Measurements from ENCODE around the gene SLC38A1. TPM values are rescaled to one million over a fixed set of nuclear protein-coding genes. Genes with fewer than 3 reads are reported as not detected.

The SLC38A1 gene
- total RNA-seq, 2 experiments from 2014 or later: 142 TPM

DNA sequence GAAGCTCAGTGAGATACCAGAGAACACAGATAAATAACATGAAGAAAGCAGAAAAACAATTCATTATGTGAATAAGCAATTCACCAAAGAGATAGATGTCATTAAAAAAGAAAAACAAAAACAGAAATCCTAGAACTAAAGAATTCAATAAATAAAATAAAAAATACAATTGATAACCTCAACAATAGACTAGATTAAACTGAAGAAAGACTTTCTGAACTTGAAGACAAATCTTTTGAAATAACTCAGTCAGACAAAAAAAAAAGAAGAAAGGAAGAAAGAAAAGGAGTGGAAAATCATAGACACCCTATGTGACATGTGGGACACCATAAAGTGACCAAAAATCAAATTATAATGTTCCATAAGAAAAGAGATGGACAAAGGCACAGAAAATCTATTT, 14.0 kb upstream of the SLC38A1 start:
- H3K27me3 Mint-ChIP-seq: no peaks in the 10 kb centered on the region
- no peak for DNase-seq
- H3K9me3 Mint-ChIP-seq: peaks cover 54% of the 10 kb centered on the region
- intact Hi-C loops (cut with micrococcal nuclease): no loop called here
- POLR2A ChIA-PET: no interaction called here
- CTCF ChIA-PET: no interaction called here
- H3K27ac Mint-ChIP-seq: no peak overlapping the region
- H3K4me1 Mint-ChIP-seq (ENCODE audit: low read depth): no peaks in the 10 kb centered on the region
- peaks cover 40% of the 10 kb centered on the region for H3K36me3 Mint-ChIP-seq
- H3K4me3 Mint-ChIP-seq: no peak overlapping the region

DNA sequence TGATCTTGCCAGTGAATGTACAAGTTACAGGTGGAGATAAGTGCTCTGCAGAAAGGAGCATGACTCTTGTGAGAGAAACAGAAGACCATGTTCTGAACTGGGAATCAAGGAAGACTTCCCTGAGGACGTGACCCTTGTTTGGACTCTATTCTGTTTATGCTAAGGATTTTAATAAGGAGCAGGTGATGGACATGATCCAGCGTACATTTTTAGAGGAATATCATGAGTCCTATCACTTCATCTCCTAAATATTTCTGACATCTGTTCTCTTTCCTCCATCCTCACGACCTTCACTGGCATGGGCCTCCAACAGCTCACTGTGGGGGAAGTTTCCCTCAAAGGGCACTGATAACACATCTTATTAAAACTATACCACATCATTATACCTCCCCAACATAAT, 7.9 kb upstream of the SLC38A1 start:
- CTCF ChIA-PET: interaction anchor here (1.3 kb wide), 1 partner anchor 26 kb away, joined by 4 read pairs; no protein-coding TSS in a partner anchor
- DNase-seq: no peak

DNA sequence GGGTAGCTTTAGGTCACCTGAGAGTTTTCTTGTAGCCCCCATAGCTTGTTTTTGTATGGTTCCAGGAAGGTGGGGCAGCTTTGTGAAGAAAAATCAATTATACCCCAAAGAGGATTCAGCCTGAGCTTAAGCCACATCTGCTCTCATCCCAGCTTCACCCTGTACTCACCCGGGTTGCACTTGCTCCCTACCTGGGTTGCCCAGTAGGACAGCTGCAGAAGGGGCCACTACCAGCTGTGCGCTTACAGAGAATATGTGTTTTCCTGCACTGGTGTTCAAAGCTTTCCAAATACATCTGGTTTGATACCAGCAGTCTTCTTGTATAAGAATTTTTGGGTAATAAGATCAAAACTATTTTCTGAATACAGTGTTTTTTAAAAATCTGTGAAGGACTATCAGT, 3.0 kb upstream of the SLC38A1 start:
- ChIA-PET CTCF (interaction anchor here (0.6 to 1.7 kb wide), 3 partner anchors 40 to 147 kb away, joined by 3 to 8 read pairs (median 3); no protein-coding TSS in a partner anchor), POLR2A (interaction anchor here (0.7 to 4.4 kb wide), 3 partner anchors 54 to 146 kb away, joined by 3 to 37 read pairs (median 4); no protein-coding TSS in a partner anchor)
- peaks cover 19% of the 10 kb centered on the region for H3K4me1 Mint-ChIP-seq (ENCODE audit: low read depth)
- no peaks in the 10 kb centered on the region for H3K27me3 Mint-ChIP-seq
- intact Hi-C loops (cut with micrococcal nuclease): loop anchor here (5.0 kb wide), 1 partner anchor 390 kb away; no protein-coding TSS in a partner anchor
- peaks cover 13% of the 10 kb centered on the region for H3K36me3 Mint-ChIP-seq
- H3K27ac Mint-ChIP-seq: no peak overlapping the region
- no peaks in the 10 kb centered on the region for H3K9me3 Mint-ChIP-seq
- H3K4me3 Mint-ChIP-seq: no peak overlapping the region
- no peak for DNase-seq

More for the DNA sequence above, 7.9 kb upstream of the SLC38A1 start:
- Mint-ChIP-seq H3K4me1 (ENCODE audit: low read depth) (peaks cover 5% of the 10 kb centered on the region), H3K27ac (no peak overlapping the region), H3K27me3 (no peaks in the 10 kb centered on the region), H3K9me3 (peaks cover under 1% of the 10 kb centered on the region), H3K4me3 (no peak overlapping the region), H3K36me3 (peaks cover 13% of the 10 kb centered on the region)
- POLR2A ChIA-PET: interaction anchor here (1.1 kb wide), 1 partner anchor 11 kb away, joined by 4 read pairs; no protein-coding TSS in a partner anchor
- intact Hi-C loops (cut with micrococcal nuclease): no loop called here

DNA sequence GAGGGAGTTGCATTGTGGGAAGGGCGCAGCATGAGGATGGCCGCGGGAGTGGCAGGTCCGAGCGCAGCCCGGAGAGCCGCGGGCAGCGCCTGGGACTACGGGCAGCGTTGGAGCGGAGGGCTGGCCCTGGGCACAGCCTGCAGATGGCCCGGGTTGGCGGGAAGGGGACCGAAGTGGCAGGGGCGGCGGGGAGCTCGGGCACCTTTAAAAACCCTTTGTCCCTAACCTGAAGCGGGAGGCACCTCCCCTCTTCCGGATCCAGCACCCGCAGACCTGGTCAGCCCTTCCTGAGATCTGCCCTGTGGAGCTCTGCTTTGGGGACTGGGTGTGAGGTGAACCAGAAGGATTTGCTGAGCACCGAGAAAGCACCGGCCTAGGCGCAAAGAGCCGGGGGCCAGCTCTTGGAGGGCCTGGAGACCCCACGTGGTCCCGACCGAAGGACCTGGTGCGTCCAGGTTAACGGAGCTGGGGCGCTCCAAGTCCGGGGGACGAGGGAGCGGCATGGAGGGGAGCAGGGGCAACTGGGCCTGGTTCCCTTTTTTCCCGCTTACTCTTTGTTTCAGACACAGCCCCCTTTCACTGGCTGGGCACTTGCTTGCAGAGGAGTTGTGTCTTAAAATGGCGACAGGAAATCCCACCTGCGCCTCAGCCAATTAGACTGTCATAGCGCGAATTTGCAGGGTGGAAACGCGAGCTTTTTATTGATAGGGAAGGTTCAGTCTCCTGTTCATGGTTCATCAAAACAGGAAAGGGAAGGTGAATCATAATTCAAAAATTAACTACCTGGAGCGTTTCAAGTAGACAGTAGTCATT, 792 bp upstream of the SLC38A1 start:
- CTCF ChIA-PET: interaction anchor here (0.6 to 2.2 kb wide), 13 partner anchors 32 to 254 kb away, joined by 3 to 14 read pairs (median 4); no protein-coding TSS in a partner anchor
- Mint-ChIP-seq H3K4me1 (ENCODE audit: low read depth) (peaks cover 19% of the 10 kb centered on the region), H3K27me3 (no peaks in the 10 kb centered on the region), H3K9me3 (no peaks in the 10 kb centered on the region), H3K4me3 (no peak overlapping the region), H3K27ac (no peak overlapping the region), H3K36me3 (peaks cover 1% of the 10 kb centered on the region)
- DNase-seq: peak; percentile 89
- POLR2A ChIA-PET: interaction anchor here (0.6 to 4.4 kb wide), 27 partner anchors 8 to 542 kb away, joined by 3 to 177 read pairs (median 5); partner anchors contain the start of gene SCAF11
- intact Hi-C loops (cut with micrococcal nuclease): loop anchor here (1.0 to 5.0 kb wide), 9 partner anchors 54 to 1438 kb away; partner anchors contain the start of gene RPAP3

DNA sequence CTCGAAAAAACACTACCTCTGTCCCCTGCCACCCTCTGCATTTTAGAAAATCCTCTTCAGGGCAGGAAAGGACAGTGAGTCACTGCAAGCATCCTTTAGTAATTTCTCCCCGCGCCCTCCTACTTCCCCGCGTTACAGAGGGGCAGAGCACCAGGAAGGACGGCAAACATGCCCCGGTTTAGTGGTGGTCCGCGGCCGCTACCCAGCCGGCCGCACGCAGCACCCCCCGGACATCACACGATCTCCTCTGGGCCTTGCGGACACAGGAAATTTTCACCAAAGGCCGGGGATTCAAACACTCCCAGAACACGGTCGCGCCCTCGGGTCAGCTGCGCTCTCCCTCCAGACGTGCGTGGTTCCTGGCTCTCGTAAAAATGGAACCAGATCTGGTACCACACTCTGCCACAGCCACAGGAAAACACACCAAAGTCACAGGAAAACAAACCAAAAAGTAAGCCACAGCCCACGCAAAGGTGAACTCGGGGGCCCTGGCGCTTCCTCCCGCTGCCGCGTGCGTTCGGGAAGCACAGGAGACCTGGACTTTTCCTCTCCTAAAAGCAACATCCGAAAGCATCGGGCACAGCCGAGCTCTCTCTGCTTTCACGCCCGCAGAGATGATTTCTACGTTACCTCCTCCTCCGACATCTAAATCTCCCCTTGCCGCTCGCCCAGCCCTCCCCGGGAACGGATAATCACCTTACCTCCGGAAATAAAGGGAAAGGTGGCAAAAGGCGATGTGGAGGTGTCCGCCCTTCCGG, 839 bp downstream of the SLC38A1 start:
- CTCF ChIA-PET: interaction anchor here (0.8 to 2.2 kb wide), 4 partner anchors 35 to 114 kb away, joined by 3 to 14 read pairs (median 4); no protein-coding TSS in a partner anchor
- no peaks in the 10 kb centered on the region for H3K27me3 Mint-ChIP-seq
- peak; percentile 58 for DNase-seq

DNA sequence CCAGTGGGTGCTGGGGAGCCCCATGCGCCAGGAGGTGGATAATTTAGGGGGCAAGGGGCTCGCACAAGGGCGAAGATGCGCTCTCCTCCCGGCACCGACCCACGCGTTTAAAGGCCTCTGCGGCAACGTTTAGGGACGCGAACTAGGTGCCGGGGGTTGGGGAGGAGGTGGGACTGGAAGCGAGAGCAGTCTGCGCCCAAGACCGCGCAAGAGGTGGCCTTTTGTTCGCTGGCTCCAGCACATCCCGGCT, 1.3 kb downstream of the SLC38A1 start:
- Mint-ChIP-seq H3K9me3 (no peaks in the 10 kb centered on the region), H3K36me3 (peaks cover 13% of the 10 kb centered on the region), H3K27me3 (no peaks in the 10 kb centered on the region), H3K27ac (no peak overlapping the region), H3K4me1 (ENCODE audit: low read depth) (peaks cover 34% of the 10 kb centered on the region), H3K4me3 (no peak overlapping the region)
- ChIA-PET POLR2A (interaction anchor here (3.6 to 3.9 kb wide), 2 partner anchors 50 to 102 kb away, joined by 42 to 177 read pairs; no protein-coding TSS in a partner anchor), CTCF (no interaction called here)
- intact Hi-C loops (cut with micrococcal nuclease): loop anchor here (1.0 to 5.0 kb wide), 6 partner anchors 15 to 1440 kb away; partner anchors contain the start of genes RPAP3 and SCAF11
- DNase-seq: no peak

More for the DNA sequence above, 839 bp downstream of the SLC38A1 start:
- POLR2A ChIA-PET: interaction anchor here (0.6 to 4.4 kb wide), 10 partner anchors 12 to 540 kb away, joined by 3 to 177 read pairs (median 4); partner anchors contain the start of gene SCAF11
- Mint-ChIP-seq H3K4me3 (no peak overlapping the region), H3K9me3 (no peaks in the 10 kb centered on the region), H3K4me1 (ENCODE audit: low read depth) (peaks cover 30% of the 10 kb centered on the region), H3K27ac (no peak overlapping the region), H3K36me3 (peaks cover 10% of the 10 kb centered on the region)
- intact Hi-C loops (cut with micrococcal nuclease): loop anchor here (1.0 to 5.0 kb wide), 8 partner anchors 15 to 1439 kb away; partner anchors contain the start of genes RPAP3 and SCAF11

GRCh38 chr12:46266869-46267574, 1.8 kb downstream of the SLC38A1 start:
- H3K4me3 Mint-ChIP-seq: no peak overlapping the region
- DNase-seq: peak; percentile 76
- H3K36me3 Mint-ChIP-seq: peaks cover 13% of the 10 kb centered on the region
- H3K27me3 Mint-ChIP-seq: no peaks in the 10 kb centered on the region
- POLR2A ChIA-PET: interaction anchor here (0.8 to 2.9 kb wide), 8 partner anchors 9 to 945 kb away, joined by 3 to 25 read pairs (median 4); no protein-coding TSS in a partner anchor
- CTCF ChIA-PET: interaction anchor here (0.7 to 1.5 kb wide), 3 partner anchors 35 to 68 kb away, joined by 3 to 8 read pairs (median 4); no protein-coding TSS in a partner anchor
- H3K4me1 Mint-ChIP-seq (ENCODE audit: low read depth): peaks cover 31% of the 10 kb centered on the region
- intact Hi-C loops (cut with micrococcal nuclease): loop anchor here (1.0 to 5.0 kb wide), 7 partner anchors 14 to 1440 kb away; partner anchors contain the start of genes RPAP3 and SCAF11
- no peaks in the 10 kb centered on the region for H3K9me3 Mint-ChIP-seq
- no peak overlapping the region for H3K27ac Mint-ChIP-seq

DNA sequence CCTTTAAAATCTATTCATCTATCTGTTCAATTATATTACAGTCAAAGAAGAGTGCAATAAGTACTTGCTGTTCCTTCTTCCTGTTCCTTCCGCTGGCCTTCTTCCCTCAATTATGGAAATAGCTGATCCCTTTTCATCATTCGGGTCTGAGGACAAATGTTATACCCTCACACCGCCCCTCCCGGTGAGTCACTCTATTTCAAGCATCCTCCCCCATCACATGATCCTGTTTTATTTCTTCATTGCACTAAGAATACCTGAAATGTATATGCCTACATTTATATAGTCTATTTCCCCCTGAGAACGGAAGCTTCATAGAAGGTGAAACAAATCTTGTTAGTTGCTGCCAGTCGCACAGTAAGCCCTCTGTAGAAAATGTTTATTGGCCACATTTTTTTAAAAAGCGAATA, 2.5 kb downstream of the SLC38A1 start:
- ChIA-PET CTCF (interaction anchor here (0.7 to 1.5 kb wide), 3 partner anchors 36 to 68 kb away, joined by 3 to 8 read pairs (median 4); no protein-coding TSS in a partner anchor), POLR2A (interaction anchor here (0.8 to 2.9 kb wide), 8 partner anchors 10 to 946 kb away, joined by 3 to 25 read pairs (median 4); no protein-coding TSS in a partner anchor)
- Mint-ChIP-seq H3K36me3 (peaks cover 17% of the 10 kb centered on the region), H3K4me3 (no peak overlapping the region), H3K4me1 (ENCODE audit: low read depth) (peaks cover 25% of the 10 kb centered on the region), H3K27ac (no peak overlapping the region), H3K27me3 (no peaks in the 10 kb centered on the region), H3K9me3 (no peaks in the 10 kb centered on the region)
- intact Hi-C loops (cut with micrococcal nuclease): loop anchor here (1.0 to 5.0 kb wide), 6 partner anchors 14 to 1441 kb away; partner anchors contain the start of gene RPAP3
- peak; percentile 49 for DNase-seq

- H3K9me3 Mint-ChIP-seq: no peaks in the 10 kb centered on the region
- H3K4me1 Mint-ChIP-seq (ENCODE audit: low read depth): peaks cover 19% of the 10 kb centered on the region
- ChIA-PET POLR2A (interaction anchor here (1.2 to 3.7 kb wide), 6 partner anchors 11 to 56 kb away, joined by 3 to 25 read pairs (median 8); no protein-coding TSS in a partner anchor), CTCF (interaction anchor here (1.5 kb wide), 2 partner anchors 37 to 49 kb away, joined by 4 to 8 read pairs; no protein-coding TSS in a partner anchor)
- peaks cover 17% of the 10 kb centered on the region for H3K36me3 Mint-ChIP-seq
- peak; percentile 53 for DNase-seq
- H3K27ac Mint-ChIP-seq: no peak overlapping the region
- no peaks in the 10 kb centered on the region for H3K27me3 Mint-ChIP-seq
- intact Hi-C loops (cut with micrococcal nuclease): loop anchor here (1.0 to 5.0 kb wide), 7 partner anchors 8 to 1442 kb away; partner anchors contain the start of gene RPAP3
- no peak overlapping the region for H3K4me3 Mint-ChIP-seq
These were observed 3.1 kb downstream of the SLC38A1 start for GRCh38 chr12:46265734-46266133.

- ChIA-PET CTCF (no interaction called here), POLR2A (interaction anchor here (2.9 to 3.7 kb wide), 2 partner anchors 48 to 55 kb away, joined by 13 to 17 read pairs; no protein-coding TSS in a partner anchor)
- DNase-seq: no peak
- Mint-ChIP-seq H3K9me3 (no peaks in the 10 kb centered on the region), H3K36me3 (peaks cover 17% of the 10 kb centered on the region), H3K4me1 (ENCODE audit: low read depth) (peaks cover 15% of the 10 kb centered on the region), H3K27ac (no peak overlapping the region), H3K27me3 (no peaks in the 10 kb centered on the region), H3K4me3 (no peak overlapping the region)
- intact Hi-C loops (cut with micrococcal nuclease): loop anchor here (1.0 to 5.0 kb wide), 4 partner anchors 8 to 1442 kb away; partner anchors contain the start of gene RPAP3
These were observed 3.7 kb downstream of the SLC38A1 start for GRCh38 chr12:46265102-46265501.

All from activated CD4-positive, alpha-beta memory T cell treated with anti-CD3 and anti-CD28 coated beads for 36 hours (primary cell).